Trophoblast cell (in vitro differentiated cells and primary cell): ENCODE results near the gene MAST4.

ENCODE experiments used
- DNase-seq, 2 donors: peaks; one replicate each; pipeline ENCODE4 v3.0.0-alpha.2; 2016
- H2AFZ ChIP-seq: 2 replicates; pipeline ENCODE4 v1.6.1; 2013; ENCODE audit warnings: low read length, moderate library complexity, mild to moderate bottlenecking; ENCODE audit not compliant: insufficient read depth, poor library complexity
- H2AK5ac ChIP-seq: 2 replicates; pipeline ENCODE4 v1.6.1; 2013; ENCODE audit warnings: mild to moderate bottlenecking, low read length
- H2BK120ac ChIP-seq: 2 replicates; pipeline ENCODE4 v1.6.1; 2013; ENCODE audit warnings: low read length, mild to moderate bottlenecking, moderate library complexity; ENCODE audit not compliant: insufficient read depth, poor library complexity
- H2BK12ac ChIP-seq: 2 replicates; pipeline ENCODE4 v1.6.1; 2013; ENCODE audit warnings: mild to moderate bottlenecking, low read length, moderate library complexity
- H2BK5ac ChIP-seq: 2 replicates; pipeline ENCODE4 v1.6.1; 2013; ENCODE audit warnings: low read length, low read depth, moderate library complexity, mild to moderate bottlenecking; ENCODE audit not compliant: poor library complexity
- H3K14ac ChIP-seq: 2 replicates; pipeline ENCODE4 v1.6.1; 2013; ENCODE audit warnings: mild to moderate bottlenecking, low read length
- H3K18ac ChIP-seq: 2 replicates; pipeline ENCODE4 v1.6.1; 2013; ENCODE audit warnings: mild to moderate bottlenecking, low read length
- H3K23ac ChIP-seq: 2 replicates; pipeline ENCODE4 v1.6.1; 2013; ENCODE audit warnings: low read length
- H3K27ac ChIP-seq: 2 replicates; pipeline ENCODE4 v1.5.1; 2013; ENCODE audit warnings: low read depth, mild to moderate bottlenecking, inconsistent platforms, low read length, moderate library complexity
- H3K27me3 ChIP-seq: 2 replicates; pipeline ENCODE4 v1.6.1; 2013; ENCODE audit warnings: inconsistent platforms, mild to moderate bottlenecking, low read length, moderate library complexity; ENCODE audit not compliant: insufficient read depth
- H3K36me3 ChIP-seq, 2 experiments: 1 replicate in 1 of 2; 2 replicates in 1 of 2; pipeline ENCODE4 v1.6.1; 2013; ENCODE audit warnings: low read length in 2 of 2, mild to moderate bottlenecking in 2 of 2, moderate library complexity in 1 of 2; ENCODE audit not compliant: insufficient read depth in 2 of 2, control insufficient read depth in 1 of 2
- H3K4ac ChIP-seq: 2 replicates; pipeline ENCODE4 v1.6.1; 2013; ENCODE audit warnings: low read depth, mild to moderate bottlenecking, low read length, moderate library complexity
- H3K4me1 ChIP-seq, 2 experiments: 1 replicate in 1 of 2; 2 replicates in 1 of 2; pipeline ENCODE4 v1.6.1; 2013; ENCODE audit warnings: low read length in 2 of 2, mild to moderate bottlenecking in 2 of 2, moderate library complexity in 1 of 2; ENCODE audit not compliant: insufficient read depth in 2 of 2, control insufficient read depth in 1 of 2
- H3K4me2 ChIP-seq: 2 replicates; pipeline ENCODE4 v1.6.1; 2013; ENCODE audit warnings: inconsistent platforms, mild to moderate bottlenecking, low read length, moderate library complexity
- H3K4me3 ChIP-seq: 2 replicates; pipeline ENCODE4 v1.5.1; 2013; ENCODE audit warnings: mild to moderate bottlenecking, low read depth, low read length, inconsistent platforms
- H3K79me1 ChIP-seq: one replicate; pipeline ENCODE4 v1.6.1; 2013; ENCODE audit warnings: low read length
- H3K79me2 ChIP-seq: 2 replicates; pipeline ENCODE4 v1.6.1; 2013; ENCODE audit warnings: low read length, mild to moderate bottlenecking; ENCODE audit not compliant: control insufficient read depth, insufficient read depth, poor library complexity
- H3K9ac ChIP-seq: 2 replicates; pipeline ENCODE4 v1.6.1; 2013; ENCODE audit warnings: mild to moderate bottlenecking, low read length
- H3K9me3 ChIP-seq: 2 replicates; pipeline ENCODE4 v1.6.1; 2013; ENCODE audit warnings: low read depth, mild to moderate bottlenecking, control low read depth, inconsistent platforms, low read length; ENCODE audit not compliant: insufficient read depth
- H4K12ac ChIP-seq: 2 replicates; pipeline ENCODE4 v1.6.1; 2013; ENCODE audit warnings: low read depth, mild to moderate bottlenecking, low read length, moderate library complexity
- H4K8ac ChIP-seq: 2 replicates; pipeline ENCODE4 v1.6.1; 2013; ENCODE audit warnings: low read depth, mild to moderate bottlenecking, low read length, moderate library complexity
- H4K91ac ChIP-seq: one replicate; pipeline ENCODE4 v1.6.1; 2013; ENCODE audit warnings: low read depth, mild to moderate bottlenecking, low read length, moderate library complexity
- WGBS: extraction: QIAGEN DNeasy Blood & Tissue Kit; methylation state at CpG from one replicate; pipeline ENCODE4 v1.1.7; 2013; ENCODE audit warnings: missing lambda C conversion rate; ENCODE audit not compliant: insufficient read length, insufficient coverage; ENCODE audit errors: extremely low coverage; 5-methylcytosine and 5-hydroxymethylcytosine counted together

The MAST4 gene

DNA sequence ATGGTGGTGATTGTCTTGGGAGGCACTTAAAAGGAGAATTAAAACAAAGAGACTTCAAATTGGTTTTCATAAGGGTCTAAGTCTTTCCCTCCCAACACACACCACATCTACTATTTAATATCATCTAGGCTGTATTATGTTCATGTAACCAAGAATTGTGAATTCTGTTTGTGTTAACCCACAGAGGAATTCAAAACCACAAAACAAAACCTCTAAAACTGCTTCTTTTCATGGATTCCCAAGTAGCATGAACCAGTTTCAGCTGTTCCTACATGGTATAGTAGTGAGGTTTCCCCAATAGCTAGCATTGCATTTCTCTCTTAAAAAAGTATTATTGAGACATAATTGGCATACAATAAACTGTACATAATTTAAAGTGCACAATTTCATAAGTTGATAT lies 316.6 kb downstream of the MAST4 start:
- H2BK120ac ChIP-seq = no peak overlapping the region
- no peaks in the 10 kb centered on the region for H3K4me1 ChIP-seq
- no peaks in the 10 kb centered on the region for H3K79me2 ChIP-seq
- H3K14ac ChIP-seq = no peak overlapping the region
- no peak overlapping the region for H4K91ac ChIP-seq
- no peak overlapping the region for H3K27ac ChIP-seq
- no peak overlapping the region for H2BK5ac ChIP-seq
- H3K27me3 ChIP-seq = no peaks in the 10 kb centered on the region
- no peak overlapping the region for H2AK5ac ChIP-seq
- H3K79me1 ChIP-seq = peaks cover 3% of the 10 kb centered on the region
- H3K23ac ChIP-seq = no peak overlapping the region
- H3K4me3 ChIP-seq = no peak overlapping the region
- no peak overlapping the region for H2AFZ ChIP-seq
- H2BK12ac ChIP-seq = no peak overlapping the region
- no peak overlapping the region for H4K8ac ChIP-seq
- H3K36me3 ChIP-seq = no peaks in the 10 kb centered on the region
- no peak overlapping the region for H3K4me2 ChIP-seq
- no peak overlapping the region for H3K9ac ChIP-seq
- H4K12ac ChIP-seq = no peak overlapping the region
- no peak overlapping the region for H3K4ac ChIP-seq
- H3K9me3 ChIP-seq = no peaks in the 10 kb centered on the region
- H3K18ac ChIP-seq = no peak overlapping the region
- no peak for DNase-seq

DNA sequence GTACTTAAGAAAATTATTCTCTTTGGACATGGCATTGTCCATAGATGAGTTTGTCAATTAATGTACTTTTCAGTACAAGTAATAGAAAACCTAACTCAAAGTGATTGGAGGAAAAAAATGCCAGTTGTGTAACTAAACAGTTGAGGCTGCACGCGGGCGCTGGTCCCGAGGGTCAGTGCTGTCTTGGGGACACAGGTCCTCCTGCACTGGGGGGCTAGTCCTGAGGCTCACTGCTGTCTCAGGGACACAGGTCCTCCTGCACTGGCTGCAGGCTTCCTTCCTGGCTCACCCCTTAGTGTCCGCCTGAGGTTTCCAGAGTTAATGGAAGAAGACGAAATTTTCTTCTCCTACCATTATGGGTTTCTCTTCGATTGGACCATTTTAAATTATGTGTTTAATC lies 319.3 kb downstream of the MAST4 start:
- H3K4me2 ChIP-seq = no peak overlapping the region
- no peak overlapping the region for H2AK5ac ChIP-seq
- H4K12ac ChIP-seq = no peak overlapping the region
- no peaks in the 10 kb centered on the region for H3K4me1 ChIP-seq
- no peaks in the 10 kb centered on the region for H3K79me1 ChIP-seq
- H3K36me3 ChIP-seq = no peaks in the 10 kb centered on the region
- WGBS = no CpG with 5 or more reads among the region's 7 CpGs
- H3K9me3 ChIP-seq = no peaks in the 10 kb centered on the region
- no peak overlapping the region for H3K4me3 ChIP-seq
- H3K79me2 ChIP-seq = no peaks in the 10 kb centered on the region
- no peak overlapping the region for H2BK120ac ChIP-seq
- no peak for DNase-seq
- H3K23ac ChIP-seq = no peak overlapping the region
- H3K27ac ChIP-seq = no peak overlapping the region
- no peaks in the 10 kb centered on the region for H3K27me3 ChIP-seq
- H4K91ac ChIP-seq = no peak overlapping the region
- H2BK5ac ChIP-seq = no peak overlapping the region
- H3K18ac ChIP-seq = no peak overlapping the region
- H3K4ac ChIP-seq = no peak overlapping the region
- H4K8ac ChIP-seq = no peak overlapping the region
- H2AFZ ChIP-seq = no peak overlapping the region
- H3K9ac ChIP-seq = no peak overlapping the region
- H2BK12ac ChIP-seq = no peak overlapping the region
- no peak overlapping the region for H3K14ac ChIP-seq

DNA sequence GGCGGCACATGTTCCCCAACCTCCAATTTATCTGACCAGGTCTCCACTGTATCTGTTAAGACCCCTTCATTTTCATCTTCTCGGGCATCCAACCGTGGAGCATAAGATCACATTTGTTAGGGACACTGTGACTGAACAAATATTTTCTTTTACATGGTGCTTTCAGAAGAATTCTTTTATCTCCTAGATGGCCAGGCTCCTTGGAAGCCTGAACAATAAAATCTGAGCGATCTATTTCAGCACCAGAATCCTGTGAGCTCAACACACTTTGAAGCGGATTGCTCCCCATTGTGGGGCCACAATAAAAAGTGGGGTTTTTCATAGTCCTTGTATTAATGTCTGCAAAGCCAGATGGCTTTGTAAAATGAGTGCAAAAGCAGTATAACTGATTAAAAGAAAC lies 326.7 kb downstream of the MAST4 start:
- H3K79me1 ChIP-seq = no peaks in the 10 kb centered on the region
- H2BK120ac ChIP-seq = no peak overlapping the region
- no peaks in the 10 kb centered on the region for H3K79me2 ChIP-seq
- no peak overlapping the region for H2AK5ac ChIP-seq
- no peak overlapping the region for H4K91ac ChIP-seq
- no peak overlapping the region for H3K23ac ChIP-seq
- H2BK5ac ChIP-seq = no peak overlapping the region
- H3K18ac ChIP-seq = no peak overlapping the region
- H3K14ac ChIP-seq = no peak overlapping the region
- no CpG with 5 or more reads among the region's 5 CpGs for WGBS
- no peaks in the 10 kb centered on the region for H3K36me3 ChIP-seq
- H3K27me3 ChIP-seq = no peaks in the 10 kb centered on the region
- no peak overlapping the region for H3K9ac ChIP-seq
- H2AFZ ChIP-seq = no peak overlapping the region
- no peak overlapping the region for H3K4me2 ChIP-seq
- no peak for DNase-seq
- no peak overlapping the region for H2BK12ac ChIP-seq
- H4K12ac ChIP-seq = no peak overlapping the region
- no peak overlapping the region for H3K27ac ChIP-seq
- H3K4me3 ChIP-seq = no peak overlapping the region
- no peak overlapping the region for H4K8ac ChIP-seq
- no peak overlapping the region for H3K4ac ChIP-seq
- H3K9me3 ChIP-seq = no peaks in the 10 kb centered on the region
- no peaks in the 10 kb centered on the region for H3K4me1 ChIP-seq

DNA sequence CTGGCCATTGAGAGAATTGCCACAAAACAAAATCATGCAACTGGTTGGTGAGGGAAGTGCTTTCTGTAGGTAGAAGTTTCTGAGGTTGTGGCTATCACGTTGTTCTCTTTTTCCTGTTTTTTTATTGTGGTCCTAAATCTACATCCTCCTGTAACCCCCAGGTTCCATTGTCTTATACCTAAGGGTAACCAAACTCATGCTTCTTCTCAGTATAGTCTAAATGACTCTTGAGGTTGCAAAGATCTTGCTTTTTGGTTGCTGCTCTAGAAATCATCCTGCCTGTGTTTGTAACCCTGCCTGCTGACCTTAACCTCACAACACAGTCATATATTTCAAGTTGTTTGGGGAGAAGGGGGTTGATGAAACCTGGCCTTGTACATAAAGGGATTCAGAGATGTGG lies 327.3 kb downstream of the MAST4 start:
- Histone ChIP-seq H3K4me3 (no peak overlapping the region), H3K9ac (no peak overlapping the region), H3K27ac (no peak overlapping the region), H3K4ac (no peak overlapping the region), H3K23ac (no peak overlapping the region), H2BK120ac (no peak overlapping the region), H3K4me1 (no peaks in the 10 kb centered on the region), H3K27me3 (no peaks in the 10 kb centered on the region), H3K79me1 (no peaks in the 10 kb centered on the region), H3K14ac (no peak overlapping the region), H3K18ac (no peak overlapping the region), H4K8ac (no peak overlapping the region), H3K79me2 (no peaks in the 10 kb centered on the region), H2AFZ (no peak overlapping the region), H3K9me3 (no peaks in the 10 kb centered on the region), H2BK12ac (no peak overlapping the region), H3K4me2 (no peak overlapping the region), H4K12ac (no peak overlapping the region), H4K91ac (no peak overlapping the region), H3K36me3 (no peaks in the 10 kb centered on the region), H2AK5ac (no peak overlapping the region), H2BK5ac (no peak overlapping the region)
- no peak for DNase-seq
- WGBS = no CpG with 5 or more reads among the region's 1 CpG

DNA sequence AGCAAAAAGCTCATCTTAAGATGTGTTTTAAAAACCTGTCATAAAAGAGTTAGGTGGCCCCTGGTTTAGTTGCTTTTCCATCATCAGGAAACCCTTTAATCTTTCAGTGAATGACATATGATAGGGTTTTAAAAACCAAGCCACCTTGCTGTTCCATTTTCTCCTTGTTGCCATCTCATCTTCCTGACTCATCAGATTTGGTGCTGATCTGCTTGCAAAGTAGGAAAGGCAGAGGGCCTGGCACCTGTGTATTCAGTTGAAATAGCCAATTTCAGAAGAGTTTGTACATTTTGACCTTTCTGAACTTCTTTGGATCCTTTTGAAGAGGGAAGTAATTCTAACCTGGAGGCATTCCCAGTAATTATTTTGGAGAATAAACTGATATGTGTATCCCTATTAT lies 327.7 kb downstream of the MAST4 start:
- Histone ChIP-seq H3K27me3 (no peaks in the 10 kb centered on the region), H4K12ac (no peak overlapping the region), H3K4me1 (no peaks in the 10 kb centered on the region), H2AK5ac (no peak overlapping the region), H3K14ac (no peak overlapping the region), H3K79me2 (no peaks in the 10 kb centered on the region), H3K18ac (no peak overlapping the region), H3K27ac (no peak overlapping the region), H2BK5ac (no peak overlapping the region), H2BK12ac (no peak overlapping the region), H4K8ac (no peak overlapping the region), H3K23ac (no peak overlapping the region), H3K4me2 (no peak overlapping the region), H3K79me1 (no peaks in the 10 kb centered on the region), H3K4me3 (no peak overlapping the region), H3K9ac (no peak overlapping the region), H4K91ac (no peak overlapping the region), H3K9me3 (no peaks in the 10 kb centered on the region), H3K4ac (no peak overlapping the region), H3K36me3 (no peaks in the 10 kb centered on the region), H2AFZ (no peak overlapping the region), H2BK120ac (no peak overlapping the region)
- DNase-seq = no peak
